Effector memory CD8-positive, alpha-beta T cell (primary cell): Measurements from ENCODE around the gene TMEM50B.
A peak's percentile ranks its signal among the peaks of the same experiment; 100 is the strongest.
"Not testable (repeated sequence)": the region's sequence is repeated elsewhere in the genome, so short reads cannot be mapped to it uniquely, and the experiment has no call there.

Source experiments
- ATAC-seq: fragments of 150-1000 bp; cut with Tn5 transposase; replicated peaks from 2 replicates; pipeline ENCODE4 v1.10.0; 2021; ENCODE audit warnings: mild to moderate bottlenecking, moderate library complexity
- DNase-seq, 3 experiments: peaks; one replicate each; pipeline ENCODE4 v3.0.0; 2021
- H3K27ac Mint-ChIP-seq, 2 donors: one replicate each; pipeline ENCODE4 v1.8.0; 2022; ENCODE audit warnings: mild to moderate bottlenecking in 2 of 2, mixed read lengths in 2 of 2, moderate library complexity in 2 of 2
- H3K27me3 Mint-ChIP-seq, 2 donors: one replicate each; pipeline ENCODE4 v1.8.0; 2022; ENCODE audit warnings: mixed read lengths in 2 of 2
- H3K36me3 Mint-ChIP-seq: one replicate; pipeline ENCODE4 v1.8.0; 2022; ENCODE audit warnings: mild to moderate bottlenecking, moderate library complexity, mixed read lengths; ENCODE audit not compliant: insufficient read depth
- H3K4me1 Mint-ChIP-seq, 2 donors: one replicate each; pipeline ENCODE4 v1.8.0; 2022; ENCODE audit warnings: low read depth in 2 of 2, mixed read lengths in 2 of 2
- H3K4me3 Mint-ChIP-seq, 2 donors: one replicate each; pipeline ENCODE4 v1.8.0; 2022; ENCODE audit warnings: mild to moderate bottlenecking in 2 of 2, mixed read lengths in 2 of 2, moderate library complexity in 2 of 2
- H3K9me3 Mint-ChIP-seq, 2 donors: one replicate each; pipeline ENCODE4 v1.8.0; 2022; ENCODE audit warnings: mixed read lengths in 2 of 2

TMEM50B gene

DNA sequence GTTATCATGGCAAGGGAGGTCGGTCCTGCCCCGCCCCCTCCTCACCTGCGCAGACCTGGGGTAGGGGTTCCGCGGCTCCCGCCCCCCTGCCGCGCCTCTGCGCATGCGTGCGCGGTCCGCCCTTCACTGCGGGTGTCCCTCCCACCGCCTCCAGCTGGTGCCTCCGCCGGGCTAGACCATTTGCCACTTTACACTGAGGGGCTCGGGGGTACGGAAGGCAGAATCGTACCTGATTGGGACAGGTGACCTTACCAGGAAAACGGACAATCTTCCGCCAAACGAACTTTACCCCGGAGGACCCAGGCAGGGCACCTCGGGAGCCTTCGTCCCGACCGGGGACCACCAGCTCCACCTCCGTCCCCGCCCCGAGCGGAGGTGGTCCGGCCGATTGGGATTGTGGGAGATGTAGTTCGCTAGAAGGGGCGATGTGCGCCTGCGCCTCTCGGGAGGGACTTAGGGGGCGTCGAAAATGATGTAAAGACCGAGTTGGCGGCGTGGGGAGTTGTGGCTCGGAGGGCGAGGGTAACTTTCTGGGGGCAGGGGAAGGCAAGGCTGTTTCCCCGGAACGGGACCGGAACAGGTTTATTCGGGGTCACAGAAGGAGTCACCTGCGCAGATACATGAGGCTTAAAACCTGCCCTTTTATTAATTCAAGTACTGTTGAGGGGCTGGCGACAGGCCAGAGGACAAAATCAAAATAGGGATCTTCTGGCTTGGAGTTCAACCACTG lies 11.8 kb upstream of the TMEM50B start, which contains the start of gene DNAJC28:
Gene DNAJC28 (minus strand): TSS at position 344 of the 730 bp plus-strand sequence. CDS start 2,323 bp downstream, outside the sequence.
- Mint-ChIP-seq H3K9me3 (no peaks in the 10 kb centered on the region), H3K4me3 (peak within 1 kb of the TSS; percentile 80 to 86), H3K27me3 (peaks cover 0 to 5% of the 10 kb centered on the region in 2 donors), H3K27ac (peak within 1 kb of the TSS; percentile 72 to 87), H3K4me1 (peaks cover 8 to 10% of the 10 kb centered on the region in 2 donors), H3K36me3 (peaks cover 3% of the 10 kb centered on the region)
- peak; percentile 95 to 98 (median 95) for DNase-seq
- ATAC-seq, result peak; percentile 96

DNA sequence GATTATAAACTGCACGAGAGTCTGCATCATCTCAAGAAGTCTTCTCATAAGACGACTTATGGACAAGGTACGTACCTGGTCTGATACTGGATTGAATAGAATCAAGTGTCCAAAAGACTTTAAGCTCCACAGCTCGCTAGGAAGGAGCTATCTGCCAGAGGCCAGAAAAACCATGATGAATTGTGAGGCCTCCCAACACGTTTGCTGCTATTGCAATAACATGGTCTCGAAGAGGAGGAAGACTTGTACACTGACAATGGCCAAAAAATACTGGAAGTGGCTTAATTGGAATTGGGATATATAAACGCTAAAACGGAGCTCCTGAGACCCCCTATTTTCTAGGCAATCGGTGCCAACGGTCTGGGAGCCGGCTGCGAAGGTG lies 11.2 kb upstream of the TMEM50B start:
- ATAC-seq (no peak), DNase-seq (no peak)
- H3K9me3 Mint-ChIP-seq, result no peaks in the 10 kb centered on the region
- peak overlapping the region; percentile 72 to 87 for H3K27ac Mint-ChIP-seq
- H3K4me3 Mint-ChIP-seq, result peak overlapping the region; percentile 80 to 86
- peaks cover 3% of the 10 kb centered on the region for H3K36me3 Mint-ChIP-seq
- peaks cover 0 to 5% of the 10 kb centered on the region in 2 donors for H3K27me3 Mint-ChIP-seq
- H3K4me1 Mint-ChIP-seq, result peaks cover 8 to 10% of the 10 kb centered on the region in 2 donors

DNA sequence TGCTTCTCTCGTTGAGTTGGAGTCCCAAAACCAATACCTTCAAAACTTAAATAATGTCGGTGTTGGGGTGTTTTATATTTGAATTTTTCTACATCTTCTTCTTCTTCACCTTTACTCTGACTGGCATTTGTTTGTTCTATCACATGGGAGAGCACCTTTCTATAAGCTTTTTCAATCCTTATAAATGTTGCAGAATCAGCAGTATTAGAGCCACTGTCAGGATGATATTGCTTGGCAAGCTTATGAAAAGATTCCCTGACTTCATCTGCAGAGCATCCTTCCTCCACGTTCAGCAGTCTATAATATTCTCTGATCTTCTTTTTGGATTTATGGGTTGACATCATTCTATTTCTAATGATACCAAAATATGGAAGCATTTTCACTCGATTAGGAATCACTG lies 9.2 kb upstream of the TMEM50B start:
- Mint-ChIP-seq H3K4me1 (peaks cover 8 to 10% of the 10 kb centered on the region in 2 donors), H3K4me3 (no peak overlapping the region), H3K36me3 (peaks cover 3% of the 10 kb centered on the region), H3K27ac (no peak overlapping the region), H3K27me3 (no peaks in the 10 kb centered on the region), H3K9me3 (no peaks in the 10 kb centered on the region)
- no peak for DNase-seq
- no peak for ATAC-seq

DNA sequence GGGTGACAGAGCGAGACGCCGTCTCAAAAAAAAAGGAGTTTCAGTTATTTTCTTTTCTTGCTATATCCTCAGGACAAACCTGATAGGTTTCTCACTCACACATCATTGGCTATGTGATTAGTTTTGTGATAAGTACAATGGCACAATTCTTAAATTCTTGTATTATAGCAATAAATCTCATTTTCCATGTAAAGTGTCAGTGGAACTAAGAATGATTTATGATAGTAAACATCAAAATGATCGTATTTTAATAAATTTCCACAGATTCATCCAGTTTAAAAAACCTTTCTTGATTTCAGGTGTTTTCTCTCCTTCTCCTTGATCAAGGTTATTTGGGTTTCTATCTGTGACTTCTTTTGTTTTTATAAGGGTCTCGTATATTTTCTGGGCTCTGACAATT lies 8.2 kb upstream of the TMEM50B start:
- DNase-seq (no peak), ATAC-seq (no peak)
- Mint-ChIP-seq H3K9me3 (no peaks in the 10 kb centered on the region), H3K4me1 (peaks cover 8 to 10% of the 10 kb centered on the region in 2 donors), H3K4me3 (no peak overlapping the region), H3K36me3 (peaks cover 3% of the 10 kb centered on the region), H3K27me3 (no peaks in the 10 kb centered on the region), H3K27ac (no peak overlapping the region)

DNA sequence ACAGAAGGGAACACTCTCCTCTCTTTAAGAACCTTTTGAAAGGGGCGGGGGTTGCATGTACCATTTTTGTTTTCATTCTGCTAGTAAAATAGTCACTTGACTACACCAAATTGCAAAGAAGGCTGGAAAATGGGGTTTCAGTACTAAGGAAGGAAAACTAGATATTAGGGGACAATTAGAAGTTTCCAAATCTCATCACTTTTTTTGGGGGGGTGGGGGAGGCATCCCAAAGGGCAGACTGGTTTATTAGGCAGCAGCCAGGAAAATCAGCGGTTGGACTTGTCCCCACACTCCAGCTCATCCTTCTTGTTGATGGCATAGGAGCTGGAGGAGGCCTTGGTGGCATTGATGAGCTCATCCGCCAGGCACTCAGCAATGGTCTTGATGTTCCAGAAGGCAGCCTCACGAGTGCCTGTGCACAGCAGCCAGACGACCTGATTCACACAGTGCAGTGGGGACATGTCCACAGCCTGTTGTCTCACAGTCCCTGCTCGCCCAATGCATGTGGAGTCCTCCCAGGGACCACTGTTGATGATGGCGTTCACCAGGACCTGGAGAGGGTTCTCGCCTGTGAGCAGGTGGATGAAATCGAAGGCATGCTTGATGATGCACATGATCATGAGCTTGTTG lies 1.7 kb upstream of the TMEM50B start:
- Mint-ChIP-seq H3K4me3 (peak overlapping the region in 1 of 2 donors; percentile 85), H3K36me3 (peaks cover 3% of the 10 kb centered on the region), H3K4me1 (peaks cover 9 to 14% of the 10 kb centered on the region in 2 donors), H3K27ac (no peak overlapping the region), H3K9me3 (no peaks in the 10 kb centered on the region), H3K27me3 (no peaks in the 10 kb centered on the region)
- DNase-seq (no peak), ATAC-seq (no peak)

DNA sequence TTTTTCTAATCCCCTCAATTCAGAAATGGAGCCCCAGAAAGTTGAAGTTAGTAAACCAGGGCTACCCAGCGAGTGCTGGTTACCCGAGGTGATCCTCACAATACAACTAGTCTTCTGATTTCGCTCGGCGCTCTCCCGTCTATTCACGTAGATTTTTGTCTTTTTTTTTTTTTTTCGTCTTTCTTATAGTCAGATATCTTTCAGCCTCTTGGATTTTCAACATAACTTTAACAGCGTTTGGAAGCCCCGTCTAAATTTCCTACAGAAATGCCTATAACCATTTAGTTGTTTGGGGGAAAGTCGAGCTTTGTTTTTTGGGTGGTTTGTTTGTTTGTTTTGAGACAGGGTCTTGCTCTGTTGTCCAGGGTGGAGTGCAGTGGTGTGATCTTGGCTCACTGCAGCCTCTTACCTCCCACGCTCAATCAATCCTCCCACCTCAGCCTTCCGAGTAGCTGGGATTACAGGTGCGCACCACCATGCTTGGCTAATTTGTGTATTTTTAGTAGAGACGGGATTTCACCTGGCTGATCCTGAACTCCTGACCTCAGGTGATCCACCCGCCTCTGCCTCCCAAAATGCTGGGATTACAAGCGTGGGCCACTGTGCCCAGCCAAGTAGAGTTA lies 818 bp upstream of the TMEM50B start:
- peaks cover 9 to 14% of the 10 kb centered on the region in 2 donors for H3K4me1 Mint-ChIP-seq
- DNase-seq (no peak), ATAC-seq (no peak)
- H3K27ac Mint-ChIP-seq, result peak overlapping the region; percentile 66 to 74
- H3K36me3 Mint-ChIP-seq, result peaks cover 3% of the 10 kb centered on the region
- H3K27me3 Mint-ChIP-seq, result no peaks in the 10 kb centered on the region
- H3K9me3 Mint-ChIP-seq, result no peaks in the 10 kb centered on the region
- H3K4me3 Mint-ChIP-seq, result peak overlapping the region; percentile 85

DNA sequence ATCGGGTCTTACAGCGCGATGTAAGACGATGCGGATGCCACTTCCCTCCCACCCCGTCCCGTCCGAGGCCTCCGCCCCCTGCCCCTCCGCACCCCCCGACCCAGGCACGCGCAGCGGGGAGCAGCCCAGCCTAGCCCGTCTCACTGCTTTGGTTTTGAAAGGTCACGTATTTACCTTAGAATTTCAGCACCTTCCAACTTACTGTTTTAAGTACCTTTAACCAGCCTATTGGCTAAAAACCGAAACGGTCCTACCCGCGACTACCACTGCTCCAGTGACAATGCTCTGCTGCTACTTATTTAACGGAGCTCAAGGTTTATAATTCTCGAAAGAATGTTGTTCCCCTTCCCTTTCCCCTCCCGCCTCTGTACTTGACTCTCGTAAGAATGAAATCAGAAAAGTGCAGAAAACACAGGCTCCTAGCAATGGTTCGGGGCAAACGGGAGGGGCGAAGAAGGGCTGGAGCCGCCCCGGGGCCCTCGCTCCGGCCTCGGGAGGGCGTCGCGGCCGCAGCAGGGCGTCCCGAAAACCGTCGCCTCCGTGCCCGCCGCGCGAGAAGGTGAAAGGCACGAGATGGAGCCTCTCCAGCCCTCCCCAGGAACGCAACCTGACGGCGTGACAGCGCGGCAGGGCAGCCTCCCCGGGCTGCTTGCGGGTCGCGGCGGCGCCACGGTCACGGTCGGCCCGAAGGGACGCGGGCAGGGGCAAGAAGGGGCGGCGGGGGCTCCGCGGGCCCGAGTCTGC lies 667 bp downstream of the TMEM50B start:
- Mint-ChIP-seq H3K4me3 (peak overlapping the region; percentile 85), H3K36me3 (peaks cover 3% of the 10 kb centered on the region), H3K9me3 (no peaks in the 10 kb centered on the region), H3K27me3 (no peaks in the 10 kb centered on the region), H3K4me1 (peaks cover 9 to 14% of the 10 kb centered on the region in 2 donors), H3K27ac (peak overlapping the region; percentile 66 to 74)
- DNase-seq (peak in 2 of 3 experiments; percentile 33), ATAC-seq (peak; percentile 20)

DNA sequence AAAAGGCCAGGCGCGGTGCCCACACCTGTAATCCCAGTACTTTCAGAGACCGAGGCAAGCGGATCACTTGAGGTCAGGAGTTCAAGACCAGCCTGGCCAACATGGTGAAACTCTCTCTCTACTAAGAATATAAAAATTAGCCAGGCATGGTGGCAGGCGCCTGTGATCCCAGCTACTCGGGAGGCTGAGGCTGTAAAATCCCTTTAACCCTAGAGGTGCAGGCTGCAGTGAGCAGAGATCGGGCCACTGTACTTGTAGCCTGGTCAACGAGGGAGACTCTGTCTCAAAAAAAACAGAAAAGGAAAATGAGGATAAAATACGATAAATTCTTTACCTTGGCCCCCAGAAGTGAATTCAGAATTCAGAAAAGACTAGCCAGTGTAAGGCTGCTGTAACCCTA lies 1.6 kb downstream of the TMEM50B start:
- H3K27me3 Mint-ChIP-seq, result no peaks in the 10 kb centered on the region
- ATAC-seq (no peak), DNase-seq (no peak)
- peaks cover 14 to 19% of the 10 kb centered on the region in 2 donors for H3K4me1 Mint-ChIP-seq
- H3K9me3 Mint-ChIP-seq, result no peaks in the 10 kb centered on the region
- H3K36me3 Mint-ChIP-seq, result peaks cover 3% of the 10 kb centered on the region
- peak overlapping the region; percentile 66 to 74 for H3K27ac Mint-ChIP-seq
- H3K4me3 Mint-ChIP-seq, result peak overlapping the region; percentile 85

DNA sequence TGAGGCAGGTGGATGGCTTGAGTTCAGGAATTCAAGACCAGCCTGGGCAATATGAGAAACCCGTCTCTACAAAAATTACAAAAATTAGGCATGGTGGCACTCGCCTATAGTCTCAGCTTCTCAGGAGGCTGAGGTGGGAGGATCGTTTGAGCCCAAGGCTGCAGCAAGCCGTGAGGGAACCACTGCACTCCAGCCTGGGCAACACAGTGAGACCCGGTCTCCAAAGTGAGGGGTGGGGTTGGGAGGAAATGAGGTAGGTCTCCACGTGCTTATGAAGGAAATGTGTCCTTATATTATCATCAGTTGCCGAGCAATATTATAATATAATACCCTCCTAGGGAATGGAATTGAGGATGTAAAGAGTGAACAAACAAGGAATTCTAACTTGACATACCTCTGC lies 2.7 kb downstream of the TMEM50B start:
- DNase-seq (no peak), ATAC-seq (no peak)
- H3K4me3 Mint-ChIP-seq, result peak overlapping the region; percentile 85
- no peaks in the 10 kb centered on the region for H3K9me3 Mint-ChIP-seq
- H3K27ac Mint-ChIP-seq, result no peak overlapping the region
- H3K36me3 Mint-ChIP-seq, result peaks cover 3% of the 10 kb centered on the region
- H3K27me3 Mint-ChIP-seq, result no peaks in the 10 kb centered on the region
- H3K4me1 Mint-ChIP-seq, result peaks cover 14 to 19% of the 10 kb centered on the region in 2 donors

DNA sequence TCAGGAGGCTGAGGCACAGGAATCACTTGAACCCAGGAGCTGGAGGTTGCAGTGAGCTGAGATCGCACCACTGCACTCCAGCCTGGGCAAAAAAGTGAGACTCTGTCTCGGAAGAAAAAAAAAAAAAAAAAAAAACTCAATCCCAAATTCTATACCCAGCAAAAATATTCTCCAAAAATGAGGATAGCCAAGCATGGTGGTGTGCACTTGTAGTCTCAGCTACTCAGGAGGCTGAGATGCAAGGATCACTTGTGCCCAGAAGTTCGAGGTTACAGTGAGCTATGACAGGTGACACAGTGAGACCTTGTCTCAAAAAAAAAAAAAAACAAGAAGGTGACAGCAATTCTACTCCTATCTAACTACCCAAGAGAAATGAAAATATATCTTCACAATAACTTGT lies 6.4 kb downstream of the TMEM50B start:
- no peak overlapping the region for H3K27ac Mint-ChIP-seq
- ATAC-seq (no peak), DNase-seq (no peak)
- H3K4me1 Mint-ChIP-seq, result peaks cover 11 to 22% of the 10 kb centered on the region in 2 donors
- H3K4me3 Mint-ChIP-seq, result no peak overlapping the region
- H3K27me3 Mint-ChIP-seq, result no peaks in the 10 kb centered on the region
- H3K36me3 Mint-ChIP-seq, result peaks cover 6% of the 10 kb centered on the region
- no peaks in the 10 kb centered on the region for H3K9me3 Mint-ChIP-seq

DNA sequence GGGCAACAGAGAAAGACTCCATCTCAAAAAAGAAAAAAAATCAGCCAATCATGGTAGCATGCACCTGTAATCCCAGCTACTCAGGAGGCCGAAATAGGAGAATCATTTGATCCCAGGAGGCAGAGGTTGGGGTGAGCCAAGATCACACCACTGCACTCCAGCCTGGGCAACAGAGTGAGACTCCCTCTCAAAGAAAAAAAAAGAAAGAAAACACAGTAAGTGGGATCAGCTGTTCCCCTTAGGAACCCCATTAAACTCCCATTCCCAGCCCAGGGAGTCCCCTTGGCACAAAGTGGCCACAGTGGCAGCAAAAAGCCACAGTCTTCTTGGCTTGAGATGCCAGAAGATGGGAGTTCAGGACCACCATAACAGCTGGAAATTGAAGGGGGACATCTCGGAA lies 9.1 kb downstream of the TMEM50B start:
- no peaks in the 10 kb centered on the region for H3K27me3 Mint-ChIP-seq
- peaks cover 14% of the 10 kb centered on the region for H3K36me3 Mint-ChIP-seq
- DNase-seq (no peak), ATAC-seq (no peak)
- no peaks in the 10 kb centered on the region for H3K9me3 Mint-ChIP-seq
- H3K4me1 Mint-ChIP-seq, result peaks cover 9 to 19% of the 10 kb centered on the region in 2 donors
- H3K27ac Mint-ChIP-seq, result peak overlapping the region in 1 of 2 donors; percentile 81
- H3K4me3 Mint-ChIP-seq, result no peak overlapping the region

DNA sequence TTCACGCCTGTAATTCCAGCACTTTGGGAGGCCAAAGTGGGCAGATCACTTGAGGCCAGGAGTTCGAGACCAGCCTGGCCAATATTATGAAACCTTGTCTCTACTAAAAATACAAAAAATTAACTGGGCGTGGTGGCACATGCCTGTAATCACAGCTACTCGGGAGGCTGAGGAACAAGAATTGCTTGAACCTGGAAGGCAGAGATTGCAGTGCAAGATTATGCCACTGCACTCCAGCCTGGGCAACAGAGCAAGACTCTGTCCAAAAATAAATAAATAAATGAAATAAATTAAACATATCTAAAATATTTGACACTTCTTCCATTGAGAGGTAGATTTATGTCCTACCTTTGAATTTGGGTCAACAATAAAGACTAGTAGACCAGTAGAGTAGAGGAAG lies 10.6 kb downstream of the TMEM50B start:
- Mint-ChIP-seq H3K4me1 (peaks cover 9 to 19% of the 10 kb centered on the region in 2 donors), H3K36me3 (peaks cover 24% of the 10 kb centered on the region), H3K27ac (peak overlapping the region in 1 of 2 donors; percentile 73)
- not testable (repeated sequence) for H3K27me3 Mint-ChIP-seq, ATAC-seq, H3K9me3 Mint-ChIP-seq, H3K4me3 Mint-ChIP-seq, DNase-seq

DNA sequence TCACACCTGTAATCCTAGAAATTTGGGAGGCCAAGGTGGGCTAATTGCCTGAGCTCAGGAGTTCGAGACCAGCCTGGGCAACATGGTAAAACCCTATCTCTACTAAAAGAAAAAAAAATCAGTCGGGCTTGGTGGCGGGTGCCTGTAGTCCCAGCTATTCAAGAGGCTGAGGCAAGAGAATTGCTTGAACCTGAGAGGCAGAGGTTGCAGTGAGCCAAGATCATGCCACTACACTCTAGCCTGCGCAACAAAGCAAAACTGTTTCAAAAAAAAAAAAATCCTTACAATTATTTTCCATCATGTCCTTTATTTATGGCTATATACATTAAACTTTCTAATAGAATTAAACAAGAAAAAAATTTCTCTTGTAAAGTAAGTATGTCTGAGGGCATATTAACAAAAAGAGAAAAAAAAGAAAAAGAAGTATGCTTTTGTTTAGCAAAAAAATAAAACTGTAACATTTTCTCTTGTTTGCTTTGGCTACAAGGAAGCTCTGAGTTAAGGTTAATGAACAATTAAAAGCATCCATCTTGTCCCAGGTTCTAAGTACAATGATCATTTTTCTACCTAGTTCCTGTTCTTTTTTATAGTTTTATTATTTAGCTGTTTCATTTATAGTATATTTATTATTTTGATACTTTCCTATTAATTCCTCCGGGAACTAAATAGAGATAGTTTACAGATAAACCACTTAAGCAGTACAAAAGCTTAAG lies 18.1 kb downstream of the TMEM50B start:
- ATAC-seq (no peak), DNase-seq (no peak)
- no peak overlapping the region for H3K27ac Mint-ChIP-seq
- H3K4me1 Mint-ChIP-seq, result no peaks in the 10 kb centered on the region
- no peaks in the 10 kb centered on the region for H3K9me3 Mint-ChIP-seq
- H3K4me3 Mint-ChIP-seq, result no peak overlapping the region
- no peaks in the 10 kb centered on the region for H3K27me3 Mint-ChIP-seq
- H3K36me3 Mint-ChIP-seq, result peaks cover 52% of the 10 kb centered on the region
